OCI-LY3 (cell line): ENCODE results near the gene TSC22D3.

ENCODE experiments used
- H2AFZ ChIP-seq: fragments of 200-600, 300-600 bp; shearing (Covaris generic); 2 replicates; pipeline ENCODE4 v1.6.0; 2014; ENCODE audit warnings: antibody characterized with exemption, low read depth, low read length
- H3K27ac ChIP-seq: fragments of 200-600, 300-600 bp; sonication (generic); 2 replicates; pipeline ENCODE4 v1.5.1; 2014; ENCODE audit warnings: mild to moderate bottlenecking, low read length, moderate library complexity, mixed read lengths
- H3K27me3 ChIP-seq: fragments of 200-600, 300-600 bp; sonication (generic); 2 replicates; pipeline ENCODE4 v1.6.1; 2014; ENCODE audit warnings: low read depth, low read length, mixed read lengths
- H3K36me3 ChIP-seq: fragments of 200-600, 300-600 bp; sonication (generic); replicated peaks from 2 replicates; pipeline ENCODE3; 2014; ENCODE audit warnings: low read depth, low read length, mixed read lengths
- H3K4me1 ChIP-seq: fragments of 300-600, 200-600 bp; sonication (generic); 2 replicates; pipeline ENCODE4 v1.6.1; 2014; ENCODE audit warnings: low read length, mixed read lengths
- H3K4me2 ChIP-seq: fragments of 200-600, 300-600 bp; sonication (generic); 2 replicates; pipeline ENCODE4 v1.6.1; 2014; ENCODE audit warnings: low read length, mixed read lengths
- H3K4me3 ChIP-seq: fragments of 300-600, 200-600 bp; sonication (generic); 2 replicates; pipeline ENCODE4 v1.5.1; 2014; ENCODE audit warnings: antibody characterized with exemption, mild to moderate bottlenecking, low read length, moderate library complexity
- H3K79me2 ChIP-seq: fragments of 300-600, 200-600 bp; shearing (Covaris generic); 2 replicates; pipeline ENCODE4 v1.6.1; 2014; ENCODE audit warnings: mild to moderate bottlenecking, low read length, mixed read lengths
- H3K9ac ChIP-seq: fragments of 300-600, 200-600 bp; shearing (Covaris generic); 2 replicates; pipeline ENCODE4 v1.6.0; 2014; ENCODE audit warnings: mild to moderate bottlenecking, low read length, moderate library complexity
- H3K9me3 ChIP-seq: fragments of 200-600, 300-600 bp; shearing (Covaris generic); 2 replicates; pipeline ENCODE4 v1.6.1; 2014; ENCODE audit warnings: low read length, mixed read lengths; ENCODE audit not compliant: insufficient read depth
- H4K20me1 ChIP-seq: fragments of 200-600, 300-600 bp; sonication (generic); 2 replicates; pipeline ENCODE4 v1.6.1; 2016; ENCODE audit warnings: low read length, mixed read lengths; ENCODE audit not compliant: insufficient read depth
- CTCF ChIP-seq: fragments of 200-600, 300-600 bp; sonication (generic); IDR thresholded peaks from 2 replicates; pipeline ENCODE4 v1.5.1; 2014; ENCODE audit warnings: antibody characterized with exemption, low read length, low read depth
- EZH2phosphoT487 ChIP-seq: fragments of 200-600 bp; shearing (Covaris generic); IDR thresholded peaks from 2 replicates; pipeline ENCODE4 v1.6.1; 2018; ENCODE audit warnings: antibody characterized with exemption, mixed run types, low read depth

Gene TSC22D3

GRCh38 chrX:107777536-107777832 lies 1.9 kb upstream of the TSC22D3 start, which contains the start of gene NCBP2L:
Gene NCBP2L (plus strand): TSS chrX:107777733. CDS start chrX:107794221, 16,488 bp downstream.
- no peak for TF ChIP-seq CTCF
- no peak for TF ChIP-seq EZH2phosphoT487
- peak within 1 kb of the TSS; percentile 96 for H2AFZ ChIP-seq
- peak within 1 kb of the TSS; percentile 95 for H3K4me2 ChIP-seq
- H3K79me2 ChIP-seq: no peaks in the 10 kb centered on the region
- H4K20me1 ChIP-seq: no peaks in the 10 kb centered on the region
- H3K9ac ChIP-seq: no peak within 1 kb of the TSS
- peak within 1 kb of the TSS; percentile 77 for H3K4me3 ChIP-seq
- H3K9me3 ChIP-seq: no peaks in the 10 kb centered on the region
- H3K36me3 ChIP-seq: no peaks in the 10 kb centered on the region
- peaks cover 4% of the 10 kb centered on the region for H3K4me1 ChIP-seq
- H3K27me3 ChIP-seq: no peaks in the 10 kb centered on the region
- H3K27ac ChIP-seq: no peak within 1 kb of the TSS

GRCh38 chrX:107776649-107777535 lies 1.3 kb upstream of the TSC22D3 start:
- H3K27me3 ChIP-seq: no peaks in the 10 kb centered on the region
- H3K79me2 ChIP-seq: no peaks in the 10 kb centered on the region
- peak; percentile 68 for TF ChIP-seq CTCF
- no peak for TF ChIP-seq EZH2phosphoT487
- no peak overlapping the region for H3K27ac ChIP-seq
- peaks cover 4% of the 10 kb centered on the region for H3K4me1 ChIP-seq
- H2AFZ ChIP-seq: peak overlapping the region; percentile 96
- H3K9me3 ChIP-seq: no peaks in the 10 kb centered on the region
- peak overlapping the region; percentile 95 for H3K4me2 ChIP-seq
- H4K20me1 ChIP-seq: no peaks in the 10 kb centered on the region
- H3K4me3 ChIP-seq: peak overlapping the region; percentile 77
- no peaks in the 10 kb centered on the region for H3K36me3 ChIP-seq
- H3K9ac ChIP-seq: no peak overlapping the region

GRCh38 chrX:107775000-107775733 lies 420 bp downstream of the TSC22D3 start:
- no peaks in the 10 kb centered on the region for H3K9me3 ChIP-seq
- no peaks in the 10 kb centered on the region for H3K36me3 ChIP-seq
- H3K79me2 ChIP-seq: no peaks in the 10 kb centered on the region
- no peak overlapping the region for H3K27ac ChIP-seq
- H3K9ac ChIP-seq: peak overlapping the region; percentile 17; the same call in 1 of the 2 replicates
- peak overlapping the region; percentile 71 for H2AFZ ChIP-seq
- TF ChIP-seq EZH2phosphoT487: no peak
- TF ChIP-seq CTCF: no peak
- H3K4me3 ChIP-seq: peak overlapping the region; percentile 77
- H4K20me1 ChIP-seq: no peaks in the 10 kb centered on the region
- H3K4me2 ChIP-seq: peak overlapping the region; percentile 95
- H3K27me3 ChIP-seq: no peaks in the 10 kb centered on the region
- H3K4me1 ChIP-seq: peaks cover 4% of the 10 kb centered on the region

- H3K79me2 ChIP-seq: no peaks in the 10 kb centered on the region
- peaks cover 4% of the 10 kb centered on the region for H3K4me1 ChIP-seq
- H3K9ac ChIP-seq: no peak overlapping the region
- no peaks in the 10 kb centered on the region for H4K20me1 ChIP-seq
- no peak overlapping the region for H2AFZ ChIP-seq
- H3K27me3 ChIP-seq: no peaks in the 10 kb centered on the region
- TF ChIP-seq EZH2phosphoT487 (no peak), CTCF (no peak)
- H3K4me3 ChIP-seq: no peak overlapping the region
- no peaks in the 10 kb centered on the region for H3K36me3 ChIP-seq
- H3K9me3 ChIP-seq: no peaks in the 10 kb centered on the region
- no peak overlapping the region for H3K4me2 ChIP-seq
- no peak overlapping the region for H3K27ac ChIP-seq
Measured at GRCh38 chrX:107773906-107774435, 1.6 kb downstream of the TSC22D3 start.
